H1 (cell line): ENCODE results near the gene SATB2. TPM values are rescaled to one million over a fixed set of nuclear protein-coding genes. Genes with fewer than 3 reads are reported as not detected.

Experiments used
- CTCF ChIA-PET: fragments of 300-600 bp; sonication (Branson Sonifier 250); formaldehyde crosslinking; loops from one replicate; lab custom pipeline; 2021; ENCODE audit not compliant: partially characterized antibody; lab: Charles Lee
- POLR2A ChIA-PET: fragments of 300-600 bp; sonication (Branson Sonifier 250); formaldehyde crosslinking; loops from one replicate; lab custom pipeline; 2021; ENCODE audit warnings: inconsistent platforms; ENCODE audit not compliant: partially characterized antibody; lab: Charles Lee
- DNase-seq, 2 experiments: peaks; one replicate each; pipeline versions ENCODE4 v3.0.0 to v3.0.0-alpha.2; 2010 to 2022; ENCODE audit warnings: low spot score in 2 of 2, low read depth in 1 of 2, mixed read lengths in 1 of 2
- FAIRE-seq: peaks from 2 replicates; lab custom pipeline; 2011; peaks lifted over from hg19 to GRCh38; lab: Jason Lieb, UNC
- H2AFZ ChIP-seq: 2 replicates; pipeline ENCODE4 v1.8.1; 2012; ENCODE audit warnings: low read length, inconsistent platforms
- H2AK5ac ChIP-seq: 2 replicates; pipeline ENCODE4 v1.6.1; 2013; ENCODE audit warnings: low read depth, low read length
- H2BK120ac ChIP-seq: replicated peaks from 2 replicates; pipeline ENCODE3; 2013; ENCODE audit warnings: low read depth, low read length, inconsistent platforms
- H2BK12ac ChIP-seq: 2 replicates; pipeline ENCODE4 v1.6.1; 2013; ENCODE audit warnings: low read depth, low read length
- H2BK15ac ChIP-seq: 2 replicates; pipeline ENCODE4 v1.6.1; 2013; ENCODE audit warnings: low read length
- H2BK20ac ChIP-seq: 2 replicates; pipeline ENCODE4 v1.6.1; 2013; ENCODE audit warnings: low read length
- H2BK5ac ChIP-seq: 2 replicates; pipeline ENCODE4 v1.6.1; 2013; ENCODE audit warnings: low read depth, low read length
- H3K14ac ChIP-seq: 2 replicates; pipeline ENCODE4 v1.6.1; 2013; ENCODE audit warnings: inconsistent platforms; ENCODE audit not compliant: insufficient read length
- H3K18ac ChIP-seq: 2 replicates; pipeline ENCODE4 v1.6.1; 2013; ENCODE audit warnings: low read length; ENCODE audit errors: extremely low read depth
- H3K23ac ChIP-seq: 2 replicates; pipeline ENCODE4 v1.6.1; 2013; ENCODE audit warnings: inconsistent platforms; ENCODE audit not compliant: insufficient read length
- H3K23me2 ChIP-seq: 2 replicates; pipeline ENCODE4 v1.6.1; 2013; ENCODE audit warnings: low read depth, low read length
- H3K27ac ChIP-seq: 2 replicates; pipeline ENCODE4 v1.6.1; 2011; ENCODE audit warnings: low read depth, low read length, inconsistent platforms
- H3K27me3 ChIP-seq, 4 experiments: replicated peaks in 1 of 4; 1 replicate in 1 of 4; 2 replicates in 3 of 4; pipeline versions ENCODE4 v1.6.1 to v1.8.1; 2011 to 2013; ENCODE audit warnings: low read length in 3 of 4, mild to moderate bottlenecking in 3 of 4, inconsistent platforms in 2 of 4, mixed read lengths in 2 of 4, moderate library complexity in 1 of 4; ENCODE audit not compliant: control insufficient read depth in 3 of 4, insufficient read depth in 3 of 4; ENCODE audit errors: extremely low read depth in 1 of 4
- H3K36me3 ChIP-seq, 4 experiments: 2 replicates each; pipeline versions ENCODE4 v1.6.1 to v1.8.1; 2011 to 2013; ENCODE audit warnings: mild to moderate bottlenecking in 4 of 4, low read length in 3 of 4, moderate library complexity in 2 of 4, control low read depth in 1 of 4, inconsistent platforms in 1 of 4; ENCODE audit not compliant: insufficient read depth in 4 of 4, control insufficient read depth in 2 of 4
- H3K4ac ChIP-seq: replicated peaks from 2 replicates; pipeline ENCODE3; 2013; ENCODE audit warnings: low read length, low read depth, mixed read lengths, inconsistent platforms; ENCODE audit not compliant: insufficient read length
- H3K4me1 ChIP-seq, 4 experiments: replicated peaks in 1 of 4; 1 replicate in 1 of 4; 2 replicates in 3 of 4; pipeline versions ENCODE4 v1.6.1 to v1.8.1; 2011 to 2013; ENCODE audit warnings: low read length in 3 of 4, inconsistent platforms in 2 of 4, mixed read lengths in 1 of 4; ENCODE audit not compliant: insufficient read depth in 4 of 4, control insufficient read depth in 3 of 4
- H3K4me2 ChIP-seq, 2 experiments: 2 replicates each; pipeline versions ENCODE4 v1.6.1 to v1.8.1; 2011 to 2013; ENCODE audit warnings: low read depth in 2 of 2, low read length in 2 of 2, control low read depth in 1 of 2, inconsistent platforms in 1 of 2, mild to moderate bottlenecking in 1 of 2; ENCODE audit not compliant: insufficient read depth in 1 of 2
- H3K4me3 ChIP-seq, 4 experiments: fragments of 200-600, 300-600 bp in 1 of 4; sonication (generic), shearing (Covaris generic), sonication (Bioruptor Twin) in 1 of 4; 2 replicates each; pipeline versions ENCODE4 v1.5.1 to v1.8.1; 2011 to 2016; ENCODE audit warnings: low read length in 4 of 4, low read depth in 3 of 4, control low read depth in 2 of 4, inconsistent platforms in 2 of 4, mild to moderate bottlenecking in 2 of 4, mixed read lengths in 1 of 4, moderate library complexity in 1 of 4; ENCODE audit not compliant: insufficient read depth in 2 of 4; ENCODE audit errors: extremely low read depth in 1 of 4
- H3K56ac ChIP-seq: replicated peaks from 2 replicates; pipeline ENCODE3; 2013; ENCODE audit warnings: low read depth, mild to moderate bottlenecking, mixed read lengths, low read length, inconsistent platforms; ENCODE audit not compliant: insufficient read length
- H3K79me1 ChIP-seq: 2 replicates; pipeline ENCODE4 v1.6.1; 2013; ENCODE audit warnings: low read depth, low read length, control low read depth
- H3K79me2 ChIP-seq, 2 experiments: 2 replicates each; pipeline versions ENCODE4 v1.6.1 to v1.8.1; 2012 to 2013; ENCODE audit warnings: low read length in 2 of 2, mild to moderate bottlenecking in 2 of 2, inconsistent platforms in 1 of 2; ENCODE audit not compliant: insufficient read depth in 2 of 2, control insufficient read depth in 1 of 2
- H3K9ac ChIP-seq, 4 experiments: replicated peaks in 1 of 4; 1 replicate in 1 of 4; 2 replicates in 3 of 4; pipeline versions ENCODE4 v1.6.1 to v1.8.1; 2011 to 2013; ENCODE audit warnings: low read depth in 3 of 4, low read length in 3 of 4, control low read depth in 2 of 4, mild to moderate bottlenecking in 2 of 4, moderate library complexity in 2 of 4, inconsistent platforms in 1 of 4; ENCODE audit errors: extremely low read depth in 1 of 4
- H3K9me3 ChIP-seq, 2 experiments: 2 replicates each; pipeline versions ENCODE4 v1.6.1 to v1.8.1; 2012 to 2013; ENCODE audit warnings: mild to moderate bottlenecking in 2 of 2, moderate library complexity in 2 of 2, control low read depth in 1 of 2, inconsistent platforms in 1 of 2, low read depth in 1 of 2, low read length in 1 of 2, mixed read lengths in 1 of 2; ENCODE audit not compliant: insufficient read depth in 2 of 2
- H4K20me1 ChIP-seq, 2 experiments: replicated peaks in 1 of 2; 2 replicates each; pipeline versions ENCODE3 to v1.8.1; 2011 to 2013; ENCODE audit warnings: inconsistent platforms in 2 of 2, low read length in 2 of 2, mild to moderate bottlenecking in 1 of 2; ENCODE audit not compliant: insufficient read depth in 2 of 2, control insufficient read depth in 1 of 2
- H4K5ac ChIP-seq: 2 replicates; pipeline ENCODE4 v1.6.1; 2013; ENCODE audit warnings: low read length, low read depth, mixed read lengths, inconsistent platforms; ENCODE audit not compliant: insufficient read length
- H4K8ac ChIP-seq: 2 replicates; pipeline ENCODE4 v1.8.0; 2013; ENCODE audit warnings: mild to moderate bottlenecking, moderate library complexity, low read length, inconsistent platforms; ENCODE audit not compliant: insufficient read depth; ENCODE audit errors: extremely low read depth
- H4K91ac ChIP-seq: replicated peaks from 2 replicates; pipeline ENCODE3; 2013; ENCODE audit warnings: low read length, mixed read lengths, inconsistent platforms; ENCODE audit not compliant: insufficient read length
- ATF2 ChIP-seq: IDR thresholded peaks from 2 replicates; pipeline ENCODE4 v1.6.1; 2012; ENCODE audit warnings: low read length, inconsistent platforms
- BACH1 ChIP-seq: IDR thresholded peaks from 2 replicates; pipeline ENCODE4 v1.6.1; 2012; ENCODE audit warnings: low read length, improper control_type of control experiment
- CREB1 ChIP-seq: IDR thresholded peaks from 2 replicates; pipeline ENCODE4 v1.6.1; 2012; ENCODE audit warnings: inconsistent platforms
- CTBP2 ChIP-seq: IDR thresholded peaks from 2 replicates; pipeline ENCODE4 v1.7.0; 2011; ENCODE audit warnings: borderline replicate concordance, mild to moderate bottlenecking, moderate library complexity, mixed read lengths, low read length; ENCODE audit not compliant: insufficient read depth, insufficient read length
- E2F6 ChIP-seq: IDR thresholded peaks from 2 replicates; pipeline ENCODE4 v1.6.1; 2012; ENCODE audit warnings: inconsistent platforms
- FOSL1 ChIP-seq: IDR thresholded peaks from 2 replicates; pipeline ENCODE4 v1.6.1; 2011; ENCODE audit warnings: mild to moderate bottlenecking, low read depth, low read length, moderate library complexity; ENCODE audit not compliant: insufficient read depth
- KDM4A ChIP-seq: IDR thresholded peaks from one replicate; pipeline ENCODE4 v1.7.1; 2012; ENCODE audit warnings: low read depth, mild to moderate bottlenecking, moderate library complexity, low read length, inconsistent platforms; ENCODE audit not compliant: severe bottlenecking
- MAX ChIP-seq: IDR thresholded peaks from 2 replicates; pipeline ENCODE4 v1.6.1; 2012; ENCODE audit warnings: inconsistent platforms
- WGBS, 2 experiments: shearing (Covaris generic) in 1 of 2; methylation state at CpG; one replicate each; pipeline versions ENCODE4 v1.1.6 to v1.1.7; 2013 to 2015; ENCODE audit warnings: low lambda C conversion rate in 2 of 2, mixed read lengths in 2 of 2, inconsistent platforms in 1 of 2, low coverage in 1 of 2, missing lambda C conversion rate in 1 of 2; ENCODE audit not compliant: insufficient replicate concordance in 2 of 2, insufficient coverage in 1 of 2, insufficient read length in 1 of 2; ENCODE audit errors: extremely low coverage in 1 of 2, missing lambda C conversion rate in 1 of 2; 5-methylcytosine and 5-hydroxymethylcytosine counted together
- polyA plus RNA-seq, 7 experiments: library from polyadenylated mRNA; depleted of rRNA in 3 of 7; stranded (reverse) in 5 of 7; unstranded in 2 of 7; fragments of >200 nt in 5 of 7; fragments of 200-250 nt in 2 of 7; gene quantifications; 1 replicate in 5 of 7; 2 replicates in 1 of 7; 4 replicates in 1 of 7; pipeline versions ENCODE4 v1.2.1 to v1.2.3, GENCODE V29; 2011 to 2013; ENCODE audit warnings: missing spikeins in 2 of 7, mixed read lengths in 2 of 7
- total RNA-seq: library from RNA; stranded (reverse); fragmentation: NEBNext Ultra II Directional; extraction: Animal tissue kit (Norgen Biotek cat#: 25700); gene quantifications from 2 replicates; pipeline ENCODE4 v1.2.1, GENCODE V29; 2021

SATB2 gene
- total and polyA plus RNA-seq, 2 of the 8 experiments (the other 6 are each of a cell fraction or from before 2014, with no cell fraction given), result 1.3 to 5.7 TPM

- Histone ChIP-seq H2BK12ac (peak overlapping the region; percentile 33; the same call in 1 of the 2 replicates), H3K56ac (no peak overlapping the region), H3K14ac (no peak overlapping the region), H4K20me1 (no peaks in the 10 kb centered on the region), H3K9ac (peak overlapping the region in 1 of 4 experiments; percentile 38; a peak in 1 of 7 replicates), H3K4me1 (peaks cover 0 to 18% (median 7%) of the 10 kb centered on the region in 4 experiments; a peak in 5 of 7 replicates), H3K4me2 (peak overlapping the region; percentile 76 to 99), H3K4me3 (peak overlapping the region; percentile 60 to 73 (median 61)), H3K36me3 (no peaks in the 10 kb centered on the region), H2AK5ac (no peak overlapping the region), H4K8ac (peak overlapping the region; percentile 72), H2BK120ac (no peak overlapping the region), H3K9me3 (no peaks in the 10 kb centered on the region), H2AFZ (no peak overlapping the region), H3K27me3 (peaks cover 12 to 64% (median 41%) of the 10 kb centered on the region in 4 experiments; a peak in 6 of 7 replicates), H3K79me1 (no peaks in the 10 kb centered on the region), H3K79me2 (no peaks in the 10 kb centered on the region), H3K18ac (no peak overlapping the region; the same call in 1 of the 2 replicates), H2BK20ac (no peak overlapping the region), H4K5ac (no peak overlapping the region), H2BK5ac (no peak overlapping the region; the same call in 1 of the 2 replicates), H3K23me2 (peaks cover 38% of the 10 kb centered on the region), H3K23ac (no peak overlapping the region), H3K4ac (no peak overlapping the region), H3K27ac (no peak overlapping the region), H2BK15ac (no peak overlapping the region), H4K91ac (no peak overlapping the region)
- FAIRE-seq (no peak), DNase-seq (peak in 1 of 2 experiments; percentile 76)
- 1% methylated on average over 14 of the region's 75 CpGs; no CpG with 5 or more reads in 1 of the 2 experiments for WGBS, 2 experiments
- POLR2A ChIA-PET, result interaction anchor here (1.1 to 3.5 kb wide), 2 partner anchors 11 to 53 kb away, joined by 3 to 32 read pairs; no protein-coding TSS in a partner anchor
- CTCF ChIA-PET, result interaction anchor here (0.8 to 1.2 kb wide), 2 partner anchors 11 kb away, joined by 3 to 5 read pairs; no protein-coding TSS in a partner anchor
- TF ChIP-seq MAX (peak; percentile 95), E2F6 (peak; percentile 89; the same call in 1 of the 2 replicates), FOSL1 (no peak), KDM4A (peak; percentile 78), ATF2 (no peak), BACH1 (no peak), CTBP2 (no peak), CREB1 (peak; percentile 91)
Measured at GRCh38 chr2:199458009-199458805, 468 bp upstream of the SATB2 start.
